Measurements from ENCODE around the gene ISCU.

ISCU gene

DNA sequence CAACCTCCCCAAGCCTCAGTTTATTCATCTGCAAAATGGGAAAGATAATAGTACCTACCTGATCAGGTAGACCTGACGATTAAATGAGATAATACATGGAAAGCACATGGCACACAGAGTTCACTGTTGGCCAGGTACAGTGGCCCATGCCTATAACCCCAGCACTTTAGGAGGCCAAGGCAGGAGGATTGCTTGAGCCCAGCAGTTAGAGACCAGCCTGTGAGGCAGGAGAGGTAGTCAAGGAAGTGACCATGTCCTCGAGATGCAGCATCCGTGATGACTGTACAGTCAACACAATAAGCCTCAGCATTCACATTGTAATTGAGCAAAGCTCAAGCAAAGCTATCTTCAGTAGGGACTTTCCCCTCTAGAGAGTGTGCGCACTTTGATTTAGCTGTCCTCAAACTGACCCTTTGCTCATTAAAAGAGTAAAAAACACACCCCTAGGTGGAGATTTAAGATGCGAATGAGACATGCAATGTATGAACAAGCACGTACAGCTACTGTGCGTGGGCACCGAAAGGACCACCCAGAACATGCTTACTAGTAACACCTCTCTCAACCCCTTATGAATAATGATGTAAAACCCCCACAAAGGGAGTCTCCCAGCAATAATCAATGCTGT, 9.9 kb downstream of the ISCU start:
- no peak for TF ChIP-seq GATA2 (IDR thresholded peaks at IDR 0.05; ENCODE audit: low read depth, low read length)
- TF ChIP-seq GATA3 (IDR thresholded peaks at IDR 0.05; ENCODE audit: low read depth, low read length) = no peak

DNA sequence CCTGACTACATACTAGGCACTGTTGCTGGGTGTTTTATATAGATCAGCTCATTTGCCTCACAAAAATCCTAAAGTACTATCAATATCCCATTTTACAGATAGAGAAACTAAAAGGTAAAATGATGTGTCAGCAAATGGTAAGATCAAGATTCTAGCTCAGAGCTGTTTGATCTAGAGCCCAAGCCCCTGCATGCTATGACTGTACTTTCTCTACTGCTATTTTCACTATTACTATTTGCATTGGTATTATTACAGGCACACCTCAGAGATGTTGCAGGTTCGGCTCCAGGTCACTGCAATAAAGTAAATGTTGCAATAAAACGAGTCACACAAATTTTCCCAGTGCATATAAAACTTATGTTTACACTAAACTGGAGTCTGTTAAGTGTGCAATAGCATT, 10.9 kb downstream of the ISCU start:
- TF ChIP-seq GATA2 (IDR thresholded peaks at IDR 0.05; ENCODE audit: low read depth, low read length) (no peak), GATA3 (IDR thresholded peaks at IDR 0.05; ENCODE audit: low read depth, low read length) (no peak)

DNA sequence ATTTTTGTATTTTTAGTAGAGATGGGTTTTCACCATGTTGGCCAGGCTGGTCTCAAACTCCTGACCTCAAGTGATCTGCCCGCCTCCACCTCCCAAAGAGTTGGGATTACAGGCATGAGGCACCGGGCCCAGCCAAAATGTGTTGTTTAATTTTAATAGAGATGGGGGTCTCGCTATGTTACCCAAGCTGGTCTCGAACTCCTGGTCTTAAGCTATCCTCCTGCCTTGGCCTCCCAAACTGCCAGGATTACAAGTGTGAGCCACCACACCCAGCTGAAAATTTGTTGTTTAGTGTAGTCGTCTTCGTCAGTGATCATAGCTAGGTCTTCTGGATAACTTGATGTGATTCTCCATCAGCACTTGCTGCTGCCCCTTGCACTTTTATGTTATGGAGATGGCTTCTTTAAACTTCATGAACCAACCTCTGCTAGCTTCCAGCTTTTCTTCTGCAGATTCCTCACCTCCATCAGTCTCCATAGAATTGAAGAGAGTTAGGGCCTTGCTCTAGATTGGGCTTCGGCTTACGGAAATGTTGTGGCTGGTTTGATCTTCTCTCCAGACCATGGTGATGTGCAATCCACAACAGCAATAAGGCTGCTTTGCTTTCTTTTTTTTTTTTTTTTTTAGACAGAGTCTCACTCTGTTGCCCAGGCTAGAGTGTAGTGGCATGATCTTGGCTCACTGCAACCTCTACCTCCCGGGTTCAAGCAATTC, 13.0 kb downstream of the ISCU start:
- no peak for TF ChIP-seq GATA3 (IDR thresholded peaks at IDR 0.05; ENCODE audit: low read depth, low read length)
- TF ChIP-seq GATA2 (IDR thresholded peaks at IDR 0.05; ENCODE audit: low read depth, low read length) = no peak

DNA sequence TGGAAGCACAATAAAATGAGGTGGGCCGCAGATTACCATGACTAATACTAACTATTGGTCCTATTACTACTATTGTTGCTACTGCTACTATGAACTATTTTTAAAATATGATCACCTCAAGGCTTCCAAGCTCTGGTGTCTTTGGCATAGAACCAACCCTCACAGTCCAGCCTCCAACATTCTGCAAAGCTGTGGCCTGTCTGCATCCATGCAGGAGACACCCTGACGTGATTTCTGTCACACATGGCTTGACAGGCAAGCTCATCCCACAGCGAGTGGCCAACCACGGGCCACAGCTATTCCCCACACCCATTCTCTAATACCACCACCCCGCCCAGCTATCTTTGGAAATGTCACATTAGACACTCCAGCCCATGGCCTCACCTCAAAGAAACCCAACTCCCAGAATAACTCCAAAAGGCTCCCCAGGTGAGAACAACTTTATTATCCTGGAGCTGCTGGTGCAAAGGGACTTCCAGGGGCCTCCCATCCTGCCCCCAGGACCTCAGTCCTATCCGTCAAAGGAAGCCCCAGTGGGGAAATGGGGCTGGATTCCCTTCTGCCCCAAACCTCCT, 14.4 kb downstream of the ISCU start:
- TF ChIP-seq GATA3 (IDR thresholded peaks at IDR 0.05; ENCODE audit: low read depth, low read length) = no peak
- no peak for TF ChIP-seq GATA2 (IDR thresholded peaks at IDR 0.05; ENCODE audit: low read depth, low read length)

DNA sequence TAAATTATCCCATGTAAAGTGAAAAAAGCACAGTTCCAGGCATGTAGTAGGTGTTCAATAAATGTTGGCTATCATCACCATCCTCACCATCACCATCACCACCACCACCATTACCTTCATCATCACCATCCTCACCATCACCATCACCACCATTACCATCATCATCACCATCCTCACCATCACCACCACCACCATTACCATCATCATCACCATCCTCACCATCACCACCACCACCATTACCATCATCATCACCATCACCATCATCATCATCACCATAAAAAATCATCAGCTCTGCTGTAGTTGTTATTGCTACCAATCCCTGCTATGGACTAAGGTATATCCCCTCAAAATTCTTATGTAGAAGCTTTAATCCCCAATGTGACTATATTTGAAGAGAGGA, 15.1 kb downstream of the ISCU start:
- no peak for TF ChIP-seq GATA2 (IDR thresholded peaks at IDR 0.05; ENCODE audit: low read depth, low read length)
- TF ChIP-seq GATA3 (IDR thresholded peaks at IDR 0.05; ENCODE audit: low read depth, low read length) = no peak

DNA sequence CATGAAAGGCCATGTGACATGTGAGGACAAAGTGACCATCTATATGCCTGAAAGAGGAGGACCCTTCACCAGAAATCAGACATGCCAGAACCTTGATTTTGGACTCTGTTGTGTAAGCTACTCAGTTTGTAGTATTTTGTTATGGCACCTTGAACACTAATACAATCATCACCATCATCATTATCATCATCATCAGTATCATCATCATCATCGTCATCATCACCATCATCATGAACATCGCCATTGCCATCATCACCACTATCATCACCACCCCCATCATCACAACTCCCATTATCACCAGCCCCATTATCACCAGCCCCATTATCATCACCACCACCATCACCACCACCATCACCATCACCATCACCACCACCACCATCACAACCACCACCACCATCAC, 15.9 kb downstream of the ISCU start:
- TF ChIP-seq GATA3 (IDR thresholded peaks at IDR 0.05; ENCODE audit: low read depth, low read length) (no peak), GATA2 (IDR thresholded peaks at IDR 0.05; ENCODE audit: low read depth, low read length) (no peak)

DNA sequence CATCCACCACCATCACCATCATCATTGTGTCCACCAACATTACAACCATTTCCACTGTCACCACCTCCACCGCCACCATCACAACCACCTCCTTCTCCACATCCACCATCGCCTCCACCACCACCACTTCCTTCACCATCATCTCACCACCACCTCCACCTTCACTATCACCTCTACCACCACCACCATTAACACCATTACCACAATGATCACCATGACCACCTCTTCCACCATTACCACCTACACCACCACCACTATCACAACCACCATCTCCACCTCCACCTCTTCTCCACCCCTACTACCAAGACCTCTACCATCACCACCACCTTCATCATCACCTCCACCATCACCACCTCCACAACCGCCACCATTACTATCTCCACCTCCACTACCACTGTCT, 16.4 kb downstream of the ISCU start:
- TF ChIP-seq GATA3 (IDR thresholded peaks at IDR 0.05; ENCODE audit: low read depth, low read length) (no peak), GATA2 (IDR thresholded peaks at IDR 0.05; ENCODE audit: low read depth, low read length) (no peak)

DNA sequence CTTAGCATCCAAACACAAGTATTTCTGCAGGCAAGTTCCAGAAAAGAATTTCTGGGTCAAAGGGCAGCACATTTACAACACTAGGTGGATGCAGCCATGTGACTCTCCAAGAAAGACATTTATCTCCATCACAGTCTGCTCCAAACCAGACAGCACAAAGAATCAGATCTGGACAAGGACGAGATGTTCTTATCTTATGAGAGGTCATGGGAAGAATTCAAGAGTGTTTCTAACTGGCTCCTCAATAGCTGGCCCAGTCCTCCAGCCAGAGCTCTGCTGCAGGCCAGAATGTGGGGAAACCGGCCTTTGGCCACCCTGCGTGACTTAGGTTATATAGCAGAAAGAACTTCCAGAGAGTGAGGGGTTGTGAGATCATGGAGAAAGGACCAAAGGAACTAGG, 18.1 kb downstream of the ISCU start:
- TF ChIP-seq GATA3 (IDR thresholded peaks at IDR 0.05; ENCODE audit: low read depth, low read length) = no peak
- no peak for TF ChIP-seq GATA2 (IDR thresholded peaks at IDR 0.05; ENCODE audit: low read depth, low read length)

DNA sequence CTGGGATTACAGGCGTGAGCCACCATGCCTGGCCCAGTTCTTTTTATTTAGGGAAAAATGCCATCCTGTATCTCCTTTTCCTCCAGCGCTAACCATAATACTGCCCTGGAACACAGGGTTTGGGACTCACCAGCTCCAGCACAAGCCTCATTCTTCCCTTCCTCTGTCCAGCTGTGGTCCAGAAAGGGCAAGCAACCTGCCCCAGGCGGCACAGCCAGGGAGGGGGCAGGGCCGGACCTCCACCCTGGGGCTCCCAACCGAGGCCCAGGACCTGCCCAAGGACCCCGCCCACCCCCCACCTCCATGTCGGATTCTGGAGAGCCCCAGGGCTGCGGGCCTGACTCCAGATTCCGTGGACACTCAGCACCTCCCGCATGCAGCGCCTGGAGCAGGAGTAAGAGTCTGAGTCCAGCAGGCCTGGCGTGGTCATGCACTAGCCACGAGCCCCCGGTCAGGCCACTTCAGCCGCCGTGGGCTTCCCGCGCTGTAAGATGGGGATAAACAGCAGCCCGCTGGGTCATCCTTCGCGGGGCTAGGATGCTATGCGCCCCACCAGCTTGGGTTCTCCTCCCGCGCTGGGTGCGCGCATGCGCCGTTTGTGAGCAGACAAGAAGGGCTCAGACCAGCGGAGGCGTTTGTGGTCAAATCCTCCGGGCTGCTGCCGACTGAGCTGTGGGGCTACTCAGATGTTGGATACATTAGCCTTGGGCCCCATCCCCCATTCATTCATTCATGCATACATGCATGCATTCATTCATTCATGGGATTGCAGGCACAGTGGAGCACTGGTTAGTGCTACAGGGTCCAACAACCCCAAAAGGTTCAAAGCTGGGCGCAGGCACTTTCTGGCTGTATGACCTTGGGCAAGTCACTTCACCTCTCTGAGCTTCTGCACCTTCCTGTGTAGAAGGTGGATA, 19.2 kb downstream of the ISCU start:
- TF ChIP-seq GATA2 (IDR thresholded peaks at IDR 0.05; ENCODE audit: low read depth, low read length) = no peak
- TF ChIP-seq GATA3 (IDR thresholded peaks at IDR 0.05; ENCODE audit: low read depth, low read length) = no peak

DNA sequence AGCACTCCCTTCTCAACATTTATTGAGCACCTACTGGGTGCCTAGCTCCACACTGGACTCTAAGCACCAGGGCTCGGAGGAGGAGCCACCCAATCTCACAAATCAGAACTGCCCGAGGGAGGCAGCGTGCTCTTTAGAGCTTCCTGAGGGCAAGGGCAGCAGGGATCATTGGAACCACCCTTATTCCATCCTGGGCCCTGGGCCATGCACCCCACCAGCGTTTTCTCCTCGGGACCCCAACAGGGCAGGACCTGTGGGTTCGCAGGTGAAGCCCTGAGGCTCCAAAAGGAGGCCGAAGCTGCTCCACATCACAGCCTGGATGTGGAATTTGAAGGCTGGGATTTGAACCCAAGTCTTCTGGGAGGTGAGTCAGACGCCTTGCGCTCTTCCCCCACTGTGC, 20.1 kb downstream of the ISCU start:
- no peak for TF ChIP-seq GATA3 (IDR thresholded peaks at IDR 0.05; ENCODE audit: low read depth, low read length)
- TF ChIP-seq GATA2 (IDR thresholded peaks at IDR 0.05; ENCODE audit: low read depth, low read length) = no peak

DNA sequence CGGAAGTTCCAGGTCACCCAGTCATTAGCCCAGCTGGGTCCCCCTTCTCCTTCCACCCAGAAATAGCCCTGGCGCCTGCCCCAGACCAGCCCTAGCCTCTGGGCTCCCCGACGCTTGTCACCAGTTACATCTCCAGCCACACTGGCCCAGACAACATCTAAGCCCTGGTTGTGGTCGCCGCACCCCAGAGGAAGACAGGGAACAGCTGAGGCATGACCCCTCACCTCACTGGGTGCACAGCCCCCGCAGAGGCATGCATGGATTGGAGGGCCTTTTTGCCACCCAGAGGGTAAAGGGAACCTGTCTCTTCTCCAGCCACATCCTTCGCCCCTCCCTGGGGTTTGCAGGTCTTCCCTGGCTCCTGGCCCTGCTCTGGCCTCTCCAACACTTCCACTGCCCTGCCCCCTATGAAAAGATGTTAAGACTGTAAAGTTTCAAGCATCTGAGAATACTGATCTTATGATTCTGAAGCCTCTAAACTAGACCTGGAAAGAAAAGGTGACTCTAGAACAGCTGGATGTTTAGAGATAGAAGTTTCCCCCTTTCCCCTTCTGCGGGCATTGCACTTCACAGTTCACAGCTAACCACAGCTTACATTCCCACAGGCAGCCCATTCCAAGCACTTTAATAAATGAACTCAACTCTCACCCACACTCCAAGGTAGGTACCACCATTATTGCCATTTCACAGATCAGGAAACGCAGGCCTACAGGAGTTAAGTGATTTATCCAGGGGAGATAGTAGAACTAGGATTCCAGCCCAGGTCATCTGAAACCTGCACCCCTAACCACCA, 20.8 kb downstream of the ISCU start:
- TF ChIP-seq GATA2 (IDR thresholded peaks at IDR 0.05; ENCODE audit: low read depth, low read length) (no peak), GATA3 (IDR thresholded peaks at IDR 0.05; ENCODE audit: low read depth, low read length) (no peak)

DNA sequence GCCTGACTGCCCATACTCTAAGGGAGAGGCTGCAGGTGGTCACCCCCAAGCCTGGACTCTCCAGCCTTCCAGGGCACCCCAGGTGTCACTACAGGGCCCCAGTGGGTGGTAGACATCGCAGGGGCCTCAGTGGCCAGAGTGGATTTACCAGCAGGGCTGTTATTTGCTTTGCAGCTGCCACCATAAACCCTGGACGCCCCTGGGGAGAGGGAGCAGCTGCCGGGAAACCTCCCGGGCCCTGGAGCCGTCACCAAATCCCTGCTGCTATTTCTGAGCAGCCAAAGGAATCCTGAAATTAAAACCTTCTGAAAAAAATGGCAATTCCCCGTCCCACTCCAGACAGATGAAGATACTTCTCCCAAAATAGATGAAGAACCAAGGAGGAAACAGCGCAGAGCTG, 21.6 kb downstream of the ISCU start:
- TF ChIP-seq GATA2 (IDR thresholded peaks at IDR 0.05; ENCODE audit: low read depth, low read length) = no peak
- TF ChIP-seq GATA3 (IDR thresholded peaks at IDR 0.05; ENCODE audit: low read depth, low read length) = no peak

DNA sequence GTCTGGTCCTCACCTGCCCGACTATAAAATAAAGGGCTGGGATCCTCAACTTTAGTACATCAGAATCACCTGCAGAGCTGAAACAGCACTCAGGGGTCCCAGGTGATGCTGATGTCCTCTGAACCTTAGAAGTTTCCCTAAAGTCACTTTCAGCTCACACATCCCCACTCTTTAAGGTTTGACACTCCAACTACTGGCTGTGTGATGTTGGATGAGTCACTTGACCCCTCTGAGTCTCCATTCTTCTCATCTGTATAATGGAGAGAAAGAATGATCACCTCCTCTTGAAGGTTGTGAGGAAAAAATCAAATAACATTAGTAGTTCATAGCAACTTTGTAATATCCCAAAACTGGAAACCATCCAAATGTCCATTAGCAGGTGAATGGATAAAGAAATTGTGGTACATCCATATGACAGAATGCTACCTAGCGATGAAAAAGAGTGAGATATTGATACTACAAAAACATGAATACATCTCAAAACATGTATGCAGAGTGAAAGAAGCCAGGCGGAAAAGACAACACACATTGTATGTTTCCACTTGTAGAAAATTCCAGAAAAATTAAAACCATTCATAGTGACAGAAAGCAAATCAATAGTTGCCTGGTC, 22.2 kb downstream of the ISCU start:
- no peak for TF ChIP-seq GATA2 (IDR thresholded peaks at IDR 0.05; ENCODE audit: low read depth, low read length)
- no peak for TF ChIP-seq GATA3 (IDR thresholded peaks at IDR 0.05; ENCODE audit: low read depth, low read length)
